GM18505 (cell line): ENCODE results near the gene CDX2.

Source experiments
- ATAC-seq: cut with Tn5 transposase; IDR thresholded peaks from one replicate; pipeline ENCODE4 v1.9.1; 2021; ENCODE audit not compliant: unreplicated experiment
- POLR2A ChIP-seq: IDR thresholded peaks from 4 replicates; pipeline ENCODE4 v1.6.1; 2011; ENCODE audit warnings: borderline replicate concordance; ENCODE audit not compliant: insufficient read depth, insufficient read length; ENCODE audit errors: extremely low read depth

CDX2 gene

DNA sequence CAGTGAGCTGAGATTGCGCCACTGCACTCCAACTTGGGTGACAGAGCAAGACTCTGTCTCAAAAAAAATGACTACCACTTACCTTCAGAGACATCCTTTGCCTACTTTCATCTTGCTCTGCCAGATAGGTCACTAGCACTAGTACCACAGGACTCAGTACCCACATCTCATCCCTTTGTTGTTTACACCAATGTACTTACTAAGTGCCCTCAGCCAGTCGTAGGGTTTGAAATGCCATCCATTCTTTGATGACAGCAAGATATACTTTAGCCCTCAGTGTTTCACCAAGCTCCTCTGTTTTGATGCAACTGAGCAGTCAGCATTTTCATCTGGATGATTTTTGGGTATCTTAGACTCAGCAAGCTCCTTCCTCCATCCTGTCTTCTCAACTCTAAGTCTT, 13.2 kb upstream of the CDX2 start:
- ATAC-seq, result no peak
- no peak for TF ChIP-seq POLR2A

DNA sequence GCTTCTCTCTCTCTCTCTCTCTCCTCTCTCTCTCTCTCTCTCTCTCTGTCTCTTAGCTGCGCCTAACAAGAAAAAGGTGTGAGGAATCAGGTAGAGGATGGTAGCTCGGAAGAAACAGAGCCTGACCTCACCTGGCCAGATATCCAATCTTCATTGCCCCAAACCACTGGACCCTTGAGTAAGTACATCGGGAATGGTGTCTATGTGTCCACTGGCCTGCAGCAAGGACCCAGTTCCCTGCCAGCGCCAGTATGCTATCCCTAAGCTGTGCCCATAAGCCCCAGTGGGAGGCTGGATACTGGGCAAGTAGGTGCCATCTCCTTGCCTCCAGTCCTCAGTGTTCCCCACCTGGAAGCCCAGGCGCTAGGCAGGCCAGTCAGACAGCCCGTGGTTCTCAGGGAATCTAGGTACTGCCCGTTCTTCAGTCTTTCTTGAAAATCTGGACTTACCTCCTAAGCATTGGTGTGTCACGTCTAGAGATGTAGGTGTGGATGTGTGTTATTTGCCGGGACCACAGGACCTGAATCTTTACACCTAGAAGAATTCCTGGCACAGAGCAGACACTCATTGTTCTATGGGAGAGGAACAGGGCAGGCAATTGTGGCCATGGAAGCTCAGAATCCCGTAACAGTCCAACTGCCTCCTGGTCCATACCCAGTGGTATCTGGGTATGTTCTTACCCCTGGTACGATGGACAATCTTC, 12.0 kb upstream of the CDX2 start:
- ATAC-seq, result no peak
- no peak for TF ChIP-seq POLR2A

DNA sequence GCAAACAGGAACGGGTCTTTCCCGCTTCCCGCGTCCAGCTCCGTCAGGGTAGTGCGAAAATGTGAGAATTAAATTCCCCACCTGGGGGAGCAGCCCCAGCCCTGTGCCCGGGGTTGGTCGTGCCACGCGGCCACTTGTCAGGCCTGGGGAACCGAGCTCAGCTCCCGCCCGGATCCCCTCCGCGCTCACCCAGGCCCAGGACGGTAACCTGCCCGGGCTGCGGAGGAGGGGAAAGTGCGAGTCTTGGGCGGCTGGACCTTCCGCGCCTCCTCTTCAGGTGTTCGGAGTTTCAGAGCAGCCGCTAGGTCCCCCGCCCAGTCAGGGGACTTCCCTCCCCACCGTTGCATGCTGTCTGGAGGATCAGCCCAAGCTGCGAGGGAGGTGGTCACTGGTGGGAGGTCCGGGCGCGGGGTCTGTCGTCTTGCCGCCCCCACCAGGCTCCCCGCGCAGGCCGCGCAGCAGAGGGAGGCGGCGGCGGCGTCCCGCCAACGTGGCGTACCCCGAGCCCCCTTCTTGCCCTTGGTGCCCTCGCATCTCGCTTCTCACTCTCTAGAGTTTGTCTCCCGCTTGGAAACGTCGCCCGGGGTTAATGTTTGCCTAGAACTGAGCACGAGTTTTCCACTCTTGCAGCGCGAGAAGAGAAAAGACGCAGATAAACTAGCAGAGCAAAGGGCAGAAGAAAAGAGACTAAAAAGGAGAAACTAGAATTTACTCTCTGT, 11.3 kb upstream of the CDX2 start:
- no peak for TF ChIP-seq POLR2A
- no peak for ATAC-seq

DNA sequence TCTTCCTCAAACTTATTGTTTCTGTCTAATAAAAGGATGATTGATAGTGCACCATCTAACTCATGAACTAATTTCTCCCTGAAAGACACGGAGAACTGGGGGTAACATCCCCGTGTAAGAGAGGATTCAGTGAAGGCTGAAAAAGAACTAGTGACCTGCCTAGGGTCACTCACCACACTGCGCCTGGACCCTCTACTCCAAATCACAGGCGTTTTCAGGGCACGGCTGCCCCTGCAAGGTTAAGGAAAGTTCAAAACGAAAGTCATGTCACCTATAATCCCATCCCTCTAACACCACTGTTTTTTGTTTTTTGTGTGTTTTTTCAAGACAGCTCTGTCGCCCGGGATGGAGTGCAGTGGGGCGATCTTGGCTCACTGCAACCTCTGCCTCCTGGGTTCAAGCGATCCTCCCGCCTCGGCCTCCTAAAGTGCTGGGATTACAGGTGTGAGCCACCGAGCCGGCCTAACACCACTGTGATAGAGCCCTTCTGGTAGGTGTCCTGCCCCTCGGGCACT, 10.7 kb upstream of the CDX2 start:
- ATAC-seq, result no peak
- TF ChIP-seq POLR2A, result no peak

DNA sequence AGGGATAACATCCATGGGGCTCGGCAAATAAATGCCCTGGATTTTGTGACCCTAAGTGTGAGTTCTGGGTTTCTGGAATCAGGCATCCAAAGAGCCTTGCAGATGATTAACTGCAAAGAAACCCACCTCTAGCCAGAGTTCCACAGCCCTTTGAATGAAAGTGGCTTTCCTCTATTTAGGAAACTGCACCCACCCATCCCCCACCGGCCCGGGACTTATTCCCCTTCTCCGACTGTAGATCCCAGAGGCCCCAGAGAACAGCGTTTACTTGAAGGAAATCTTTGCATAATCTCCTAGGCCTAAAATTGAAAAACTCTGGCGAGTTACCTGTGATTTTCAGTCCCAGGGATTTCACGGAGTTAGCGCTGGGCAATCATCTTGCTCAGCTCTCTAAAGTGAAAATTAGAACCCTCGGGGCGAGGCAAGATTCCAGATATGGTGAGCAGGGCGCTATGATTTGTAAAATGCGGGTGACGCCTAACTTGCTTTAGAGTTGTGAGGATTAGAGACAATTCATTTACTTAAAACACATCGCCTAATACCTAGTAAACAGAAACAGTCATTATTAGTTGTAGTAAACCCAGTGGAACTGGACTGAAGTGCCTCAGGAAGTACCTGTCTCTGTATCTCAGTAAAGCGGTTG, 10.0 kb upstream of the CDX2 start:
- TF ChIP-seq POLR2A, result no peak
- no peak for ATAC-seq

DNA sequence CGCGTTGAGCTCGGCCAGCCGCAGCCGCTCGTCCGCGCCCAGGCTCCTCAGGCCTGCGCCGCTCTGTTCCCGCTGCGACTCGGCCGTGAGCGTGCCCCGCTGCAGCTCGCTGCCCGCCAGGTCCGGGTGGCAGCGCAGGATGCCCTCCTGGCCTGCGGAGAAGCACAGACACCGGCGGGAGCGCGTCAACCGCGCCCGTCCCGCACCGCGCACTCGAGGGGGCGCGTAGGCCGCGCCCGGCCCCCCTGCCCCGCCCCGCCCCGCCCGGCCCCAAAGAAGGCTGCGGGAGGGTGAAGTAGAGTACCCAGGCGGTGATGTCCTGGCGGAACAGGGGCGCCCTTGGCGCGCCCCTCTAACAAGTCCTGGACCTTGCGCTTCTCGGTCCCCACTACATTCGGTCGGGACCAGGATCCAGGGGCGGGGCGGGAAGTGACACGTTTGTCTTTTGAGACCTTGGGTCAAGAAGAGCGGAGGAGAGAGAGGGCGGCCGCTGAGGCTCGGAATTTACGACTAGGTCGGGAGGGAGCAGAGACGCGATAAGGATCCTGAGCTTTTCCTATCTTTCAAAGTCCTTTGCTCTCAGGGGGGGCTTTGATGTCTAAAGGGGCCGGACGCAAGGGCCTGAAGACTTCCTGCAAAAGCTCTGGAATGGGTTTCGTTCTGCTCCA, 9.3 kb upstream of the CDX2 start:
- no peak for TF ChIP-seq POLR2A
- ATAC-seq, result no peak

DNA sequence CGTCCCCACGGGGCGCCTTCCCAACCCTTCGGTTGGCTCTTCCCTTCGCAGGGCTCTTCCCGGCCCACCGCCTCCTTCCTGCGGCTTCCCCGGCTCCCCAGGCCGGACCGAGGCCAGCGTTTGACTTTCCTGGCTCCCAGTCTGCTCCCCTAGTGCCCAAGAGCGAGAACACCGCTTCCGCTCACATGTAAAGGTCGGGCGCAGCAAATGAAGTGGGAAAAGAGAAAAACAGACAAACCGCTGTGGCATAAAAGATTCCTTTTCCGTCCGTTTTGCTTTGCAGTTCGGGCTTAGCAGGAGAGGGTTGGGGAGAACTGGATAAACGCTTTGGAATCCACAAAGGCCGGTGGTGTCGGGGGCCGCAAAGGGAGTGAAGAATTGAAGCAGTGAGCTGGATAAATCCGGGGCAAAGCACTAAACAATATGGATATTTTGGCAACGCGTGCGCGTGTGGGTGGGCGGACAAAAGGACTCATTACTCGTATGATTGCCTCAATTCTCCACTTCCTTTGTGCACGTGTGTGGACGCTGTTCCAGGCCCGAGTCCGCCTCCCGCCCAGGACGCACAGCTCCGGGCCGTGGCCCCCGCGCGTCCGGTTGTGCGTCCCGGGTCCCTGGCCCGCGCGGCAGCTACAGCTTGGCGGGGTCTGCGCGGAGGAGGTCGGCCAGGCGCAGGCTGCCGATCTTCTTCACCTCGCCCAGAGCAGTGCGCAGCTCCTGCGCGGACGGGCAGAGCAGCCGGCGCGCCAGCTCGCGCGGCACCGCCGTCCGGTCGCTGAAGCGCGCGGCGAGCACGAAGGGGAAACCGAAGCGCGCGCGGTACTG, 8.6 kb upstream of the CDX2 start:
- no peak for ATAC-seq
- no peak for TF ChIP-seq POLR2A

DNA sequence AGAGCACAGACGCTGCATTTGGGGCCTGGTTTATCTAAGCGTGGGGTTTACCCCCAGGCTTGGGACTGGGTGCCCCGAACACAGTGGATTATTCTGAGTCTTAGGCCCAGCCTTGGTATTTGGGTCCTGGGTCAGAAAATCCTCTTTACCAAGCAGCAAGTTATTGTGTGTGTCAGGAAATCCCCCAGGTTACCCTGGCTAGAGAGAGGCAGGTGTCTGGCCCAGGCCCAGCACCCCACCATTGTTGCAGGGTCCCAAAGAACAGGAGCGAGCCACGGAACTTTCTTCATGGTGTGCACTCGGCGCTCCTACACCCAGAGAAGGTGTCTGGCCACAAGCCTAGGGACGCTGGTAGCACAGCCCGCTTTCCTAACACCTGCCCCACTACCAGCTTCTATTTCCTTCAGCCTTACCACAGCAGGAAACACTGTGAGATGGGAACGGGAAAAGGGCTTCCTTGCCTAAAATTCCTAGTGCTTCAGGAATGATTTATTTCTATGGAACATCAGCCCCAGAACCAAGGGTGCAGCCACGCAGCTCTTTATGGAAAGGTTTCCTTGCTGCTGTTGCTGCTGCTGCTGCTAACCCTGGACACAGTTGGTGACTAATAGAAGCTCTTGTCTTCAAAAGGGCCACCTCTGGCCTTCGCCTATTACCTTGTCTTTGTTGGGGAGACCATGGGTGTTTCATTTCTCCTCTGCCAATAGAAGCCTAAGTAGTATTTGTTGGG, 7.4 kb upstream of the CDX2 start:
- TF ChIP-seq POLR2A, result no peak
- no peak for ATAC-seq

DNA sequence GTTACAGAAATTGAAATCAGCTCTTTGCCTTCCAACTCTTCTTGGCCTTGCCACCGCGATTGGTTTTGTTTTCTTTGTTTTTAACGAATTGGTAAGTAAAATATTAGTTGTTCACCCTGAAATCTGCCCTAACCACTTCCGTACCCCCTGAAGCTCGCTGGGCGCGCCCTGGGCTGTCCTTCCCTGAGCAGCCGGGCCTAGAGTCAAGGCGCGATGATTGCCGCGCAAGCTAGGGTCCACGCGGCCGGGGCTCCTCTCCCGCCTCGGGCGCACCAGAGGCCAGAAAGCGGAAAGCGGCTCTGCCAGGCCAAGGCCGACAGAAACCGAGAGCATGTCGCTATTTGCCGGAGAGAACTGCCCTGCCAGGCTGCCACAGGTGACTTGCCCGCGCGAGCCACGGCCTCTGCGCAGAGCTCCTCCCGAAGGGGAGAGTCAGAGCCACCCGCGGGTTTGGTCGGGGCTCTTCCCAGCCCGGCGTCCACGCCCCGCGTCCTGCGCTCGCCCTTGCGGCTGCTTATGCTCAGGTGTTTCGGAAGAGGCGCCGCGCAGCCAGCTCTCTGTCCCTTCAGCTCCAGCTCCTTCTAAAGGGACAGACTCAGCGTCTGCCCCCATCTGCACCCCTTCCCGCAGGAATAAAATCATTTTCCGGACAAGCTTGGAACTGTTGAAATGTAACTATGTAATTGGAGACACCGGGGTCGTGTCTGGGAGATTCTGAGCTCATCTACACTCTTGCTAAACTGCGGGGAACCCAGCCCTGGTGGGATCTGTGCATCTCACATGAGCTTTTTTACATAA, 6.6 kb upstream of the CDX2 start:
- TF ChIP-seq POLR2A, result no peak

DNA sequence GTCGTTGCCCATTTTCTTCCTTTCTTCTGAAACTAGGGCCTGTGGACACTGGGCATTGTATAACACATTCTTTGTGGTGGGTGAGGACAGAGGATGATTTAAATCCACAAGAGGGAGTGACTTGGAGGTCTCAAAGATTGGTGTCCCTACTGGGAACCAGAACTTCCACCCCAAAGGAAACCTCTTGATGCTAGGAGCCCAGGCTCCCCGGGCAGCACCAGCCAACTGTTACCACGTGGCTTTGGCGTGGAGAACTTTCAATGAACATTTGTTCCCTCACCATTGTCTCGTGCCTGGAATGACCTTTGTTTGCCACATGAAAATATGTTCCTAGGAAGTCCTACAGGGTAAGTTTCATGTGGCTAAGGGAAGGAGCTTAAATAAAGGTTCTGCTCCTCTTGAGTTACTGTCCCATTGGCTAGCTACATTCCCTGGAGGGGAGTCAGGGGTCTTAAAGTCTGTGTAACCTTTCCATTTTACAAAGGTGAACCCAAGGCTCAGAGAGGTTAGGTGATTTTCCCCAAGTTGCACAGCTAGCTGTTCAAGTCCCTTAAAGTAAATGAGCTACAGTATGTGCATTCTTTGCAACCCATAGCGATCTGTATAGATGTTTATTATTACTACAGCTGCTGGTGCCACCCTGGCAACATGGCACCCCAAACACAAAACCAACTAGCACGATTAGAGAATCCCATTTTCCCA, 5.0 kb upstream of the CDX2 start:
- no peak for TF ChIP-seq POLR2A
- no peak for ATAC-seq

More for the DNA sequence above, 6.6 kb upstream of the CDX2 start:
- ATAC-seq, result no peak

DNA sequence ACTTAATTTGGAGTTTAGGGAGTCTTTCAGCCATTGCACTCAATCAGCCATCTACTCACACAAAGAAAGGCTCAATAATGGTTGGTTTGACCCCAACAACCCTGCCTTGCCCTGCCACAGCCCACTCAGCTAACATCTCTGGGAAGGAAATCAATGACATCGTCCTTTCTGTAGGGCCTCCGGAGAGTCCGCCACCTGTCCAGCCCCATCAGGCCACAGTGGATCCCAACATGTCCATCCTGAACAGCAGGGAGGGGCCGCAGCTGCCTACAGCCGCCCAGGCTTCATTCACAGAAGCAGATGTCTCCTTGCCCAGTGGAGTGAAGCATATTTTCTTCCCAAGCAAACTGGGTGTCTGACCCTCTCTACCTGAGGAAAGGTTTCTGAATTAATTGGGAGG, 4.2 kb upstream of the CDX2 start:
- no peak for TF ChIP-seq POLR2A
- ATAC-seq, result no peak
